ENCODE results near the gene KLHL35.
"Not testable (repeated sequence)": the region's sequence is repeated elsewhere in the genome, so short reads cannot be mapped to it uniquely, and the experiment has no call there.

The KLHL35 gene

DNA sequence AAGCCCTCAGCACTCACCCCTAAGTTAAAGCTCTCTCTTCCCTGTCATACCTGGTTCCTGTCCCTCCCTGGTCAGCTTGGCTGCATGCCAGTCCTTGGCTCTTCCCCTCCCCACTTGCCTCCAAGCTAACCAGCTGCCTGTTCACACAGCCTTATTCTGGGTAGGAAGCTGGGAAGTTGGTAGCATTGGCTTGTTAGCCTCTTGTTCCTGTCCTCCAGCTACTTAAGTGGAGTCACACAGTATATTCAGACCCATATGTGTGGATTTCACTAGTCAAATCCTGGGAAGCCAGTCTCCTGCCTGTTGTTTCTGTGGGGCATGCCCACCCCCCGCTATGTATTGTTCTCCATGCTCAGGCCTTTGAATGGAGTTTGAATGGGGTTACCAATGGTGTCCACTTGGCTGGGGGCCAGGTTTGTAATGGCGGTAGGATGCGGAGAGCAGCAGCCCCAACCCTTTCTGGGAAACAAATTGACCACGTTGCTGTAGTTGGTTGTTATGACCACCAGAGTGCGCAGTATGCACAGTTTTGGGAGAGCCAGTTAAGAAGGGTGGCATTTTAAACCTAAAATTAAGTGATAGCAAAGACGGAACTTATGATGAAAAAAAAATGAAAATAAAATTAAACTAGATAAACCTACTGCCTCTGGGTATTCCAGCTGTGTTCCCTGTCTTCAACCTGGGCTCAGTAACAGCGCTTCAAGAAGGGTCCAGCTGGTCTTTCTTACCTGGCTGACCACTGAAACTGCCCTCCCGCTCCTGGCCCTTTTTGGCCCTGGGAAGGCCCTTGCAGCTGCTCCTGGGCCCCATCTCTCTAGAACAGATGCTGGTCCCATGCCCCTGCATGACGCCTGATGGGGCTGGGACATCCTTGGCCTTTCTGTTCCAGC is 44.4 kb downstream of the KLHL35 start:
- peak; percentile 85 for DNase-seq

GRCh38 chr11:75387736-75388294 is 45.2 kb downstream of the KLHL35 start:
- no peak for DNase-seq

GRCh38 chr11:75386942-75387630 is 45.9 kb downstream of the KLHL35 start:
- no peak for DNase-seq

DNA sequence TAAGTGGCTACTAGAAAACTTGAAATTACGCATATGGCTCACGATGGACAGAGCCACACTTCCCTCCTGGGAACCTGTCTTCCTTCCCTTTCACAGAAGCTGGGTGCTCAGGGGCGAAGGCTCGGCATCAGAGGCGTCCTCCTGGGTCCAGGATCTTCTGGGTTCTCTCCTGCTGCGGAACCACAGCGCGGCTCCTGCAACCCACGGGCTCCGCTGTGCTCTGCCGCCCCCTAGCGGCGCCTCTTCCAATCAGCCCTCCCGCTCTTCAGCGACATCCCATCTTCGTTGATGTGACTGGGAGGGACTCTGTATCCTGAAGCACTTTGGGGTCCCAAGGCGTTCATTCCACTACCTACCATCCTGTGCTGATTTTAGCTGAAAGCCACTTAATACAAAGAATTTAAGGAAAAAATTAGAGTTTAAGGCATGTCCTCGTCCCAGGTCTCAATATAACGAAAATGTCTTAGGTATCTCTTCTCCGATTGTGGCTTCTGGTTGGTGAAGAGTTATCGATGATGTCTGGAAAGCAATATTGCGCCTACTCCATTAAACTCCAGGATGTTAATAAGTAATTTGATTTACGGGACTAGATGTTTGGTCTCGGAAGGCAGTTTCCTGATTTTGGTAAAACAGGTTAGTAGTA is 48.4 kb downstream of the KLHL35 start:
- DNase-seq, result peak; percentile 84

DNA sequence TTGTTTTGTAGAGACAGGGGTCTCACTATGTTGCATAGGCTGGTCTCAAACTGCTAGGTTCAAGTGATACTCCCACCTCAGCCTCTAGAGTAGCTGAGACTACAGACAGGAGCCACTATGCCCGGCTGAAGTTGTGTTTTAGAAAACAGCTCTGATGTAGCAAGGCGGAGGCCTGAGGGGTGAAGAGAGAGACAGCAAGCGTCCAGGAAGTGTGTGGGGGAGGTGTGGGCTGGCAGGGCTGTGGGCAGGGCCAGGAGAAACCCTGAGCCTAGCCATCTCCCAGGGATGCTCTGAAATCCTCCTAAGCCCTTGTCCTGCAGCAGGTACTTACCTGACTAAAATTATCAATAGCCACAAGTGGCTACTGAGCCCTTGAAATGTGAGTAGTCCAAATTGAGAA is 49.8 kb downstream of the KLHL35 start:
- DNase-seq, result no peak

- DNase-seq, result no peak
Measured at GRCh38 chr11:75380716-75381420, 52.1 kb downstream of the KLHL35 start.

DNA sequence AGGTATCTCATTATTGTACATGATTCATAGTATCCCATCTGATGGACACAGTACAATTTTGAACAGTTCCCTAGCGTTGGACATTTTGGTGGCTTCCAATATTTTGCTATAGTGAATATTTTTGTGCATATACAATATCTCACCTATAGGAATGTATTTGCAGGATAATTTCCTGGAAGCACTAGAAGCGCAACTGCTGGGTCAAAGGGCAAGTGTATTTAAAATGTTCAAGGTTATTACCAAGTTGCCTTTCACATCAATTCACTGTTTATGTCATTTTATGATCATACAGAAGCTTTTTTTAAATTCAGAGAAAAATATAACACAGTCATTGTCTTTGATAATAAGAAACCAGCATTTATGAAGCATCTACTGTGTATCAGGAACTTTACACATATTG is 52.8 kb downstream of the KLHL35 start:
- no peak for DNase-seq

DNA sequence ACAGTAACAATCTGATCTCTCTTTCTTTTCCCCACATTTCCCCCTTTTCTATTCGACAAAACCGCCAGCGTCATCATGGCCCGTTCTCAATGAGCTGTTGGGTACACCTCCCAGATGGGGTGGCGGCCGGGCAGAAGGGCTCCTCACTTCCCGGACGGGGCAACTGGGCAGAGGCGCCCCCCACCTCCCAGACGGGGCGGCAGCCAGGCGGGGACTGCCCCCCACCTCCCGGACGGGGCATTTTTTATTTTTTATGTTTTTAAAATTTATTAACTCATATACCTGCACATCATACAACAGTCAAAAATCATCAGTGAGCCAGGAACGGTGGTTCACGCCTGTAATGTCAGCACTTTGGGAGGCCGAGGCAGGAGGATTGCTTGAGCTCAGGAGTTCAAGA is 54.2 kb downstream of the KLHL35 start:
- not testable (repeated sequence) for DNase-seq

GRCh38 chr11:75376175-75376574 is 56.8 kb downstream of the KLHL35 start:
- no peak for DNase-seq

- DNase-seq, result no peak
Measured at GRCh38 chr11:75375626-75376025, 57.4 kb downstream of the KLHL35 start.

DNA sequence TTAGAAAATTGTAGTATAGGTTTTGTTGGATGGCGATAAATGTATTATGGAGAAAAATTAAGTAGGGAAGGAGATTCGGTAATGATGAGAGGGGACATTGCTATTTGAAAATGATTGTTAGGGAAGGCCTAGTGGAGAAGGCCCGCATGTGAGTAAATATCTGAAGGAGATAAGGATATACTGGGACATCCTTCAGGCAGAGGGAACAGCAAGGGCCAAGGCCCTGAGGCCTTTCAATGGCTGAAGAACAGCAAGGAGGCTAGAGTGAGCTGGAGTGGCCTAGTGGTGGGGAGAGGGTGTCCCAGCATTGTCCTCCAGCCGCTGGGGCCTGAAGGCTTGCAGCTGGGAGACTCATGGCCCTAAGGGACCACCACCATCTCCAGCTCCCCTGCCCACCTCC is 58.4 kb downstream of the KLHL35 start:
- DNase-seq, result no peak

- no peak for DNase-seq
Measured at GRCh38 chr11:75373201-75373600, 59.8 kb downstream of the KLHL35 start.

Data from activated CD4-positive, alpha-beta T cell treated with anti-CD3 and anti-CD28 coated beads, Interleukin-2, Interleukin-6, amounts not matched to agents 100 ng/mL and 50 ng/mL, durations not matched to agents 16 hours and 8 hours (primary cell).